NCI-H2227 (cell line): ENCODE results near the gene IRAK2.

ENCODE experiments used
- DNase-seq: peaks from one replicate; lab custom pipeline; 2025; ENCODE audit not compliant: unreplicated experiment; lab: John Stamatoyannopoulos, UW

The IRAK2 gene

GRCh38 chr3:10223676-10224639 lies 59.2 kb downstream of the IRAK2 start:
- DNase-seq, result no peak

- peak; percentile 8 for DNase-seq
Measured at GRCh38 chr3:10224794-10225665, 60.3 kb downstream of the IRAK2 start.

- DNase-seq, result no peak
Measured at GRCh38 chr3:10226293-10226692, 61.6 kb downstream of the IRAK2 start.

- DNase-seq, result no peak
Measured at GRCh38 chr3:10228248-10228950, 63.7 kb downstream of the IRAK2 start.

- DNase-seq, result no peak
Measured at GRCh38 chr3:10229576-10229975, 64.9 kb downstream of the IRAK2 start.

GRCh38 chr3:10232137-10232536 lies 67.4 kb downstream of the IRAK2 start:
- DNase-seq, result no peak

- no peak for DNase-seq
Measured at GRCh38 chr3:10233988-10234387, 69.3 kb downstream of the IRAK2 start.

- no peak for DNase-seq
Measured at GRCh38 chr3:10234526-10235230, 70.0 kb downstream of the IRAK2 start.

- DNase-seq, result no peak
Measured at GRCh38 chr3:10235551-10235950, 70.8 kb downstream of the IRAK2 start.

GRCh38 chr3:10238345-10239183 lies 73.8 kb downstream of the IRAK2 start:
- DNase-seq, result no peak

GRCh38 chr3:10240799-10241198 lies 76.1 kb downstream of the IRAK2 start:
- no peak for DNase-seq

GRCh38 chr3:10242182-10243065 lies 77.7 kb downstream of the IRAK2 start:
- DNase-seq, result no peak

- no peak for DNase-seq
Measured at GRCh38 chr3:10244009-10244408, 79.3 kb downstream of the IRAK2 start.

- DNase-seq, result no peak
Measured at GRCh38 chr3:10245081-10245712, 80.5 kb downstream of the IRAK2 start.

GRCh38 chr3:10247679-10248183 lies 83.0 kb downstream of the IRAK2 start:
- peak; percentile 52 for DNase-seq

GRCh38 chr3:10248184-10248983 lies 83.7 kb downstream of the IRAK2 start, which contains the start of gene TATDN2:
Gene TATDN2 (plus strand): TSS chr3:10248459. CDS start chr3:10249201, 742 bp downstream.
- DNase-seq, result peak; percentile 95
